Raji (cell line): ENCODE results near the gene USP17L22.
"Not testable (repeated sequence)": the region's sequence is repeated elsewhere in the genome, so short reads cannot be mapped to it uniquely, and the experiment has no call there.

Source experiments
- POLR2A ChIP-seq: IDR thresholded peaks from 2 replicates; pipeline ENCODE4 v1.6.1; 2011; ENCODE audit warnings: low read depth, low read length, control low read depth; ENCODE audit not compliant: insufficient read depth

Gene USP17L22, protein sequence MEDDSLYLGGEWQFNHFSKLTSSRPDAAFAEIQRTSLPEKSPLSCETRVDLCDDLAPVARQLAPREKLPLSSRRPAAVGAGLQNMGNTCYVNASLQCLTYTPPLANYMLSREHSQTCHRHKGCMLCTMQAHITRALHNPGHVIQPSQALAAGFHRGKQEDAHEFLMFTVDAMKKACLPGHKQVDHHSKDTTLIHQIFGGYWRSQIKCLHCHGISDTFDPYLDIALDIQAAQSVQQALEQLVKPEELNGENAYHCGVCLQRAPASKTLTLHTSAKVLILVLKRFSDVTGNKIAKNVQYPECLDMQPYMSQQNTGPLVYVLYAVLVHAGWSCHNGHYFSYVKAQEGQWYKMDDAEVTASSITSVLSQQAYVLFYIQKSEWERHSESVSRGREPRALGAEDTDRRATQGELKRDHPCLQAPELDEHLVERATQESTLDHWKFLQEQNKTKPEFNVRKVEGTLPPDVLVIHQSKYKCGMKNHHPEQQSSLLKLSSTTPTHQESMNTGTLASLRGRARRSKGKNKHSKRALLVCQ

DNA sequence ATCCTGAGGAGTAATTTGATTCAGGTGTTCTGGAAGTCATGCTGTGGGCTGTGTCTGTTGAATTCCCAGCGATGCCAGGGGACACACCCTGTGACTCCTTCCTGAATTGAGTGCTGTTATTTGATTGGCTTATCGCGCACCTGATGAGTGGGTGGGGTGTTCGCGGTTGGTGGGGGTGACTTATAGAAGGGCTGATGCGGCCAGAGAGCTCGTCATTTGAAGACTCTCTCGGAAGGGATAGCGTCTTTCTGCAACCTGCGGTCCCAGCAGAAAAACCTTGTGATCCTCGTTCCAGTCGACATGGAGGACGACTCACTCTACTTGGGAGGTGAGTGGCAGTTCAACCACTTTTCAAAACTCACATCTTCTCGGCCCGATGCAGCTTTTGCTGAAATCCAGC, at the start of gene USP17L22:
USP17L22 (plus strand) TSS at position 301 of the 400 bp plus-strand sequence; CDS start at position 301, 0 bp downstream.
- TF ChIP-seq POLR2A, result not testable (repeated sequence)

DNA sequence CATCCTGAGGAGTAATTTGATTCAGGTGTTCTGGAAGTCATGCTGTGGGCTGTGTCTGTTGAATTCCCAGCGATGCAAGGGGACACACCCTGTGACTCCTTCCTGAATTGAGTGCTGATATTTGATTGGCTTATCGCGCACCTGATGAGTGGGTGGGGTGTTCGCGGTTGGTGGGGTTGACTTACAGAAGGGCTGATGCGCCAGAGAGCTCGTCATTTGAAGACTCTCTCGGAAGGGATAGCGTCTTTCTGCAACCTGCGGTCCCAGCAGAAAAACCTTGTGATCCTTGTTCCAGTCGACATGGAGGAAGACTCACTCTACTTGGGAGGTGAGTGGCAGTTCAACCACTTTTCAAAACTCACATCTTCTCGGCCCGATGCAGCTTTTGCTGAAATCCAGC, 47.6 kb upstream of the USP17L22 start, which contains the start of gene USP17L12:
USP17L12 (plus strand) TSS at position 301 of the 400 bp plus-strand sequence; CDS start at position 301, 0 bp downstream.
- TF ChIP-seq POLR2A, result not testable (repeated sequence)

DNA sequence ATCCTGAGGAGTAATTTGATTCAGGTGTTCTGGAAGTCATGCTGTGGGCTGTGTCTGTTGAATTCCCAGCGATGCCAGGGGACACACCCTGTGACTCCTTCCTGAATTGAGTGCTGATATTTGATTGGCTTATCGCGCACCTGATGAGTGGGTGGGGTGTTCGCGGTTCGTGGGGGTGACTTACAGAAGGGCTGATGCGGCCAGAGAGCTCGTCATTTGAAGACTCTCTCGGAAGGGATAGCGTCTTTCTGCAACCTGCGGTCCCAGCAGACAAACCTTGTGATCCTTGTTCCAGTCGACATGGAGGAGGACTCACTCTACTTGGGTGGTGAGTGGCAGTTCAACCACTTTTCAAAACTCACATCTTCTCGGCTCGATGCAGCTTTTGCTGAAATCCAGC, 42.8 kb upstream of the USP17L22 start, which contains the start of gene USP17L13:
USP17L13 (plus strand) TSS at position 301 of the 400 bp plus-strand sequence; CDS start at position 301, 0 bp downstream.
- TF ChIP-seq POLR2A, result not testable (repeated sequence)

DNA sequence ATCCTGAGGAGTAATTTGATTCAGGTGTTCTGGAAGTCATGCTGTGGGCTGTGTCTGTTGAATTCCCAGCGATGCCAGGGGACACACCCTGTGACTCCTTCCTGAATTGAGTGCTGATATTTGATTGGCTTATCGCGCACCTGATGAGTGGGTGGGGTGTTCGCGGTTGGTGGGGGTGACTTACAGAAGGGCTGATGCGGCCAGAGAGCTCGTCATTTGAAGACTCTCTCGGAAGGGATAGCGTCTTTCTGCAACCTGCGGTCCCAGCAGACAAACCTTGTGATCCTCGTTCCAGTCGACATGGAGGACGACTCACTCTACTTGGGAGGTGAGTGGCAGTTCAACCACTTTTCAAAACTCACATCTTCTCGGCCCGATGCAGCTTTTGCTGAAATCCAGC, 33.3 kb upstream of the USP17L22 start, which contains the start of gene USP17L15:
USP17L15 (plus strand) TSS at position 301 of the 400 bp plus-strand sequence; CDS start at position 301, 0 bp downstream.
- not testable (repeated sequence) for TF ChIP-seq POLR2A

DNA sequence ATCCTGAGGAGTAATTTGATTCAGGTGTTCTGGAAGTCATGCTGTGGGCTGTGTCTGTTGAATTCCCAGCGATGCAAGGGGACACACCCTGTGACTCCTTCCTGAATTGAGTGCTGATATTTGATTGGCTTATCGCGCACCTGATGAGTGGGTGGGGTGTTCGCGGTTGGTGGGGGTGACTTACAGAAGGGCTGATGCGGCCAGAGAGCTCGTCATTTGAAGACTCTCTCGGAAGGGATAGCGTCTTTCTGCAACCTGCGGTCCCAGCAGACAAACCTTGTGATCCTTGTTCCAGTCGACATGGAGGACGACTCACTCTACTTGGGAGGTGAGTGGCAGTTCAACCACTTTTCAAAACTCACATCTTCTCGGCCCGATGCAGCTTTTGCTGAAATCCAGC, 23.8 kb upstream of the USP17L22 start, which contains the start of gene USP17L17:
USP17L17 (plus strand) TSS at position 301 of the 400 bp plus-strand sequence; CDS start at position 301, 0 bp downstream.
- not testable (repeated sequence) for TF ChIP-seq POLR2A

DNA sequence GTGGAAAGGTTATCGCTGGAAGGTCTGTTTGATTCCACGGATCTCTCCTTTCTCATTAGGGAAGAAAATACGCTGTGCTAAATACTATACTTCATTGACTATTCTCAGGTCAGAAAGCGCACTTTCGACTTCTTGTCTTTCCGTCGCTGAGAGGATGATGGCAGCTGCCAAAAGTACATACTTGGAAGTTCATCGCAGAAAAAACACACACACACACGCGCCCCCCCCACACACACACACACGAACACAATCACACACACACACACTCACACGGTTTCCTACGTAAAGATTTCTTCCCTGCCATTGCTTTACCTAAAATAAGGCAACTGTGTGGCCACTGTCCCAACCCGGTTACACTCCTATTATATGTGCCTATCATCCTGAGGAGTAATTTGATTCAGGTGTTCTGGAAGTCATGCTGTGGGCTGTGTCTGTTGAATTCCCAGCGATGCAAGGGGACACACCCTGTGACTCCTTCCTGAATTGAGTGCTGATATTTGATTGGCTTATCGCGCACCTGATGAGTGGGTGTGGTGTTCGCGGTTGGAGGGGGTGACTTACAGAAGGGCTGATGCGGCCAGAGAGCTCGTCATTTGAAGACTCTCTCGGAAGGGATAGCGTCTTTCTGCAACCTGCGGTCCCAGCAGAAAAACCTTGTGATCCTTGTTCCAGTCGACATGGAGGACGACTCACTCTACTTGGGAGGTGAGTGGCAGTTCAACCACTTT, 19.3 kb upstream of the USP17L22 start, which contains the start of gene USP17L18:
USP17L18 (plus strand) TSS at position 678 of the 728 bp plus-strand sequence; CDS start at position 678, 0 bp downstream.
- not testable (repeated sequence) for TF ChIP-seq POLR2A

DNA sequence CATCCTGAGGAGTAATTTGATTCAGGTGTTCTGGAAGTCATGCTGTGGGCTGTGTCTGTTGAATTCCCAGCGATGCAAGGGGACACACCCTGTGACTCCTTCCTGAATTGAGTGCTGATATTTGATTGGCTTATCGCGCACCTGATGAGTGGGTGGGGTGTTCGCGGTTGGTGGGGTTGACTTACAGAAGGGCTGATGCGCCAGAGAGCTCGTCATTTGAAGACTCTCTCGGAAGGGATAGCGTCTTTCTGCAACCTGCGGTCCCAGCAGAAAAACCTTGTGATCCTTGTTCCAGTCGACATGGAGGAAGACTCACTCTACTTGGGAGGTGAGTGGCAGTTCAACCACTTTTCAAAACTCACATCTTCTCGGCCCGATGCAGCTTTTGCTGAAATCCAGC, 14.3 kb upstream of the USP17L22 start, which contains the start of gene USP17L19:
USP17L19 (plus strand) TSS at position 301 of the 400 bp plus-strand sequence; CDS start at position 301, 0 bp downstream.
- not testable (repeated sequence) for TF ChIP-seq POLR2A

DNA sequence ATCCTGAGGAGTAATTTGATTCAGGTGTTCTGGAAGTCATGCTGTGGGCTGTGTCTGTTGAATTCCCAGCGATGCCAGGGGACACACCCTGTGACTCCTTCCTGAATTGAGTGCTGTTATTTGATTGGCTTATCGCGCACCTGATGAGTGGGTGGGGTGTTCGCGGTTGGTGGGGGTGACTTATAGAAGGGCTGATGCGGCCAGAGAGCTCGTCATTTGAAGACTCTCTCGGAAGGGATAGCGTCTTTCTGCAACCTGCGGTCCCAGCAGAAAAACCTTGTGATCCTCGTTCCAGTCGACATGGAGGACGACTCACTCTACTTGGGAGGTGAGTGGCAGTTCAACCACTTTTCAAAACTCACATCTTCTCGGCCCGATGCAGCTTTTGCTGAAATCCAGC, 9.6 kb upstream of the USP17L22 start, which contains the start of gene USP17L20:
USP17L20 (plus strand) TSS at position 301 of the 400 bp plus-strand sequence; CDS start at position 301, 0 bp downstream.
- TF ChIP-seq POLR2A, result not testable (repeated sequence)

DNA sequence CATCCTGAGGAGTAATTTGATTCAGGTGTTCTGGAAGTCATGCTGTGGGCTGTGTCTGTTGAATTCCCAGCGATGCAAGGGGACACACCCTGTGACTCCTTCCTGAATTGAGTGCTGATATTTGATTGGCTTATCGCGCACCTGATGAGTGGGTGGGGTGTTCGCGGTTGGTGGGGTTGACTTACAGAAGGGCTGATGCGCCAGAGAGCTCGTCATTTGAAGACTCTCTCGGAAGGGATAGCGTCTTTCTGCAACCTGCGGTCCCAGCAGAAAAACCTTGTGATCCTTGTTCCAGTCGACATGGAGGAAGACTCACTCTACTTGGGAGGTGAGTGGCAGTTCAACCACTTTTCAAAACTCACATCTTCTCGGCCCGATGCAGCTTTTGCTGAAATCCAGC, 4.8 kb upstream of the USP17L22 start, which contains the start of gene USP17L21:
USP17L21 (plus strand) TSS at position 301 of the 400 bp plus-strand sequence; CDS start at position 301, 0 bp downstream.
- not testable (repeated sequence) for TF ChIP-seq POLR2A
